Stimulated activated naive B cell treated with anti-CD40 and anti-IgM and Interleukin-4, amounts not matched to agents 10 μg/mL and 1 μg/mL and 100 μg/mL, for 72 hours (primary cell): ENCODE results near the gene RPGRIP1L.
"Not testable (repeated sequence)": the region's sequence is repeated elsewhere in the genome, so short reads cannot be mapped to it uniquely, and the experiment has no call there.

Source experiments
- ATAC-seq, 2 donors: fragments of 150-1000 bp; cut with Tn5 transposase; replicated peaks; 2 replicates each; pipeline ENCODE4 v1.10.0; 2021; ENCODE audit warnings: moderate library complexity in 1 of 2
- DNase-seq: peaks from one replicate; pipeline ENCODE4 v3.0.0; 2021
- H3K27ac Mint-ChIP-seq: one replicate; pipeline ENCODE4 v1.8.0; 2022; ENCODE audit warnings: mild to moderate bottlenecking, mixed read lengths
- H3K27me3 Mint-ChIP-seq, 2 donors: one replicate each; pipeline ENCODE4 v1.8.0; 2022; ENCODE audit warnings: mixed read lengths in 2 of 2
- H3K36me3 Mint-ChIP-seq, 2 donors: one replicate each; pipeline ENCODE4 v1.8.0; 2022; ENCODE audit warnings: mixed read lengths in 2 of 2, mild to moderate bottlenecking in 1 of 2
- H3K4me1 Mint-ChIP-seq, 2 donors: one replicate each; pipeline ENCODE4 v1.8.0; 2022; ENCODE audit warnings: mixed read lengths in 2 of 2, mild to moderate bottlenecking in 1 of 2
- H3K4me3 Mint-ChIP-seq, 2 donors: one replicate each; pipeline ENCODE4 v1.8.0; 2022; ENCODE audit warnings: mild to moderate bottlenecking in 2 of 2, mixed read lengths in 2 of 2, moderate library complexity in 1 of 2
- H3K9me3 Mint-ChIP-seq, 2 donors: one replicate each; pipeline ENCODE4 v1.8.0; 2022; ENCODE audit warnings: mixed read lengths in 2 of 2, mild to moderate bottlenecking in 1 of 2

RPGRIP1L gene

GRCh38 chr16:53730693-53731092 is 27.0 kb upstream of the RPGRIP1L start:
- Mint-ChIP-seq H3K4me1 (peaks cover 21 to 66% of the 10 kb centered on the region in 2 donors), H3K36me3 (peaks cover 11 to 26% of the 10 kb centered on the region in 2 donors), H3K27ac (no peak overlapping the region), H3K4me3 (no peak overlapping the region), H3K9me3 (peaks cover 0 to 10% of the 10 kb centered on the region in 2 donors), H3K27me3 (no peaks in the 10 kb centered on the region)
- DNase-seq (no peak), ATAC-seq (no peak)

- peaks cover 10 to 47% of the 10 kb centered on the region in 2 donors for H3K4me1 Mint-ChIP-seq
- peaks cover 8 to 23% of the 10 kb centered on the region in 2 donors for H3K36me3 Mint-ChIP-seq
- H3K27me3 Mint-ChIP-seq: no peaks in the 10 kb centered on the region
- no peak for DNase-seq
- peak; percentile 45 to 56 for ATAC-seq
- H3K4me3 Mint-ChIP-seq: no peak overlapping the region
- H3K27ac Mint-ChIP-seq: no peak overlapping the region
- H3K9me3 Mint-ChIP-seq: peaks cover 0 to 10% of the 10 kb centered on the region in 2 donors
Observed at GRCh38 chr16:53726625-53727024, 23.0 kb upstream of the RPGRIP1L start.

DNA sequence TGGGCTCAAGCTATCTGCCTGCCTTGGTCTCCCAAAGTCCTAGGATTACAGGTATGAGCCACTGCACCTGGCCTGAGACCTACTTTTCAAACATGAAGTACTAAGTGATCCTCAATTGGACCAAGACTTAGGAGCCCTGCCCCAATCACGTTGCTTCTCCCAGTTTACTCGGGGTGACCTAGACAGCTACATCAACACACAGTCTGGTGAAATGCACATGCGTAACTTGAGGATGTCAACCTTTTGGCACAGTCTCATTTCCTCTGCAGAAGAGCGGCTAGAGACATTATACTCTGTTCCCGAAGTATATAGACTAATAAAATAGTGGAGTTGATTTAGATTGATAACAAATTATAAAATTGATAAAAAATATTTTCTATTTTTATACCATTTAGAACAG is 17.4 kb upstream of the RPGRIP1L start:
- Mint-ChIP-seq H3K36me3 (peaks cover 0 to 3% of the 10 kb centered on the region in 2 donors), H3K27me3 (no peaks in the 10 kb centered on the region), H3K4me1 (peaks cover 4 to 18% of the 10 kb centered on the region in 2 donors), H3K4me3 (no peak overlapping the region), H3K9me3 (no peaks in the 10 kb centered on the region), H3K27ac (no peak overlapping the region)
- DNase-seq: no peak
- ATAC-seq: no peak

GRCh38 chr16:53717577-53717976 is 13.9 kb upstream of the RPGRIP1L start:
- Mint-ChIP-seq H3K36me3 (peaks cover 2 to 6% of the 10 kb centered on the region in 2 donors), H3K4me1 (peaks cover 7 to 15% of the 10 kb centered on the region in 2 donors), H3K9me3 (no peaks in the 10 kb centered on the region), H3K4me3 (no peak overlapping the region), H3K27ac (no peak overlapping the region), H3K27me3 (no peaks in the 10 kb centered on the region)
- ATAC-seq (no peak), DNase-seq (no peak)

- no peak for DNase-seq
- no peaks in the 10 kb centered on the region for H3K27me3 Mint-ChIP-seq
- no peaks in the 10 kb centered on the region for H3K9me3 Mint-ChIP-seq
- peaks cover 6 to 16% of the 10 kb centered on the region in 2 donors for H3K4me1 Mint-ChIP-seq
- no peak overlapping the region for H3K27ac Mint-ChIP-seq
- no peak overlapping the region for H3K4me3 Mint-ChIP-seq
- no peak for ATAC-seq
- H3K36me3 Mint-ChIP-seq: peaks cover 8 to 12% of the 10 kb centered on the region in 2 donors
Observed at GRCh38 chr16:53715023-53715384, 11.3 kb upstream of the RPGRIP1L start.

- no peak overlapping the region for H3K4me3 Mint-ChIP-seq
- H3K27me3 Mint-ChIP-seq: no peaks in the 10 kb centered on the region
- H3K9me3 Mint-ChIP-seq: no peaks in the 10 kb centered on the region
- H3K27ac Mint-ChIP-seq: no peak overlapping the region
- peaks cover 5 to 13% of the 10 kb centered on the region in 2 donors for H3K4me1 Mint-ChIP-seq
- DNase-seq: no peak
- peaks cover 8 to 10% of the 10 kb centered on the region in 2 donors for H3K36me3 Mint-ChIP-seq
- ATAC-seq: no peak
Observed at GRCh38 chr16:53714205-53715022, 10.8 kb upstream of the RPGRIP1L start.

DNA sequence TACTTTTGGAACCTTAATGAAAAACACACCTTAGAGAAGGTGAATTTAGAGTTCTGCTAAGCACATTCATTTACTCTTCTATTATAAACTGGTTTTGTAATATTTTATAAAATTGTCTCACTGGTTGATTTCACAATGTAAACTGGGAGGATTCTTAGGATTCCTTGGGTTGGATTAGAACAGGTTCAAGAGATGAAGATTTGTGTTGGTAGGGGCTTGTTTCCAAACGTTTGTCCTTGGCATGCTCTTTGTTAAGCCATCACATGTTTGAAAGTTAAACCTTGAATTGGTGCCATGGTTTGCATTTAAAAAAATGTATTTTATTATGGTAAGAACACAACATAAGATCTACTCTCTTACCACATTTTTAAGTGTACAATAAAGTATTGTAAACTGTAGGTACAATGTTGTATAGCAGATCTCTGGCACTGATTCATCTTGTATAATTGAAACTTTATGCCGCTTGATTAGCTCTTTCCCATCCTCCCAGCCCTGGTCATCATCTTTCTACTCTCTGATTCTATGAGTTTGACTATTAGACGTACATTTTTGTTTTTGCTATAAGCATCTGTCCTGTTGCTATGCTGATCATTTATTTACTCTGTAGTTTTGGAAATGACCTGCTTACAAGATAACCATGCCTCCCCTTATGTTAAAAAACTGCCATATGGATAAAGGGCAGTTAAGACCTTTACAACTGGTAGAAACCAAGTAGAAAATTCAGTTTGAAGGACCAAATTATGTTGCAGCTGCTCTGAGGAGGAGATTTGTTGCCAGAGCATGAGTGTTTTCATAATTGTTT is 9.9 kb upstream of the RPGRIP1L start:
- Mint-ChIP-seq H3K36me3 (peaks cover 9 to 13% of the 10 kb centered on the region in 2 donors), H3K4me1 (peaks cover 5 to 13% of the 10 kb centered on the region in 2 donors), H3K9me3 (no peaks in the 10 kb centered on the region), H3K27me3 (no peaks in the 10 kb centered on the region), H3K4me3 (no peak overlapping the region), H3K27ac (no peak overlapping the region)
- DNase-seq (no peak), ATAC-seq (no peak)

DNA sequence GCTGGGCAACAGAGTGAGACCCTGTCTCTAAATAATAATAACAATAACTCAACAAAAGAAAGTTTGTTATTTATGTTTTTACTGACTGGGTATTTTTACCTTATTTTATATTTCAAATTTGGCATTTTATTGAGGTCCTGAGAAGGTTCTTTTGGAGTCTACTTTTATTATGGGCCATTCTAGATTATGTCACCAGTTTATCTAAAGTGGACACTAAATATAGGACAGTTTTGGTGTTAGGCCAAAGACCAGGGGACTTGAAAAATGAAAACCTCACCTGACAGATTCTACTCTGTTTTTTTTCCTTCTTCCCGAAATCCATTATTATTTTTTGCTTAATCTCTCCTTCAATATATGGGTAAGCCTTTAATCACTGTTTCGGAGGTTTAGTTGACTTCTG is 8.4 kb upstream of the RPGRIP1L start:
- H3K27ac Mint-ChIP-seq: no peak overlapping the region

GRCh38 chr16:53711390-53711789 is 7.7 kb upstream of the RPGRIP1L start:
- Mint-ChIP-seq H3K4me3 (no peak overlapping the region), H3K9me3 (no peaks in the 10 kb centered on the region), H3K27me3 (no peaks in the 10 kb centered on the region), H3K27ac (no peak overlapping the region), H3K4me1 (peaks cover 14 to 28% of the 10 kb centered on the region in 2 donors), H3K36me3 (peaks cover 14 to 23% of the 10 kb centered on the region in 2 donors)
- no peak for DNase-seq
- no peak for ATAC-seq

More for the DNA sequence above, 8.4 kb upstream of the RPGRIP1L start:
- DNase-seq (no peak), ATAC-seq (no peak)
- Mint-ChIP-seq H3K36me3 (peaks cover 14 to 20% of the 10 kb centered on the region in 2 donors), H3K27me3 (no peaks in the 10 kb centered on the region), H3K4me1 (peaks cover 14 to 25% of the 10 kb centered on the region in 2 donors), H3K4me3 (no peak overlapping the region), H3K9me3 (no peaks in the 10 kb centered on the region)

- no peak for ATAC-seq
- peaks cover 14 to 26% of the 10 kb centered on the region in 2 donors for H3K36me3 Mint-ChIP-seq
Observed at GRCh38 chr16:53708490-53708889, 4.8 kb upstream of the RPGRIP1L start.

DNA sequence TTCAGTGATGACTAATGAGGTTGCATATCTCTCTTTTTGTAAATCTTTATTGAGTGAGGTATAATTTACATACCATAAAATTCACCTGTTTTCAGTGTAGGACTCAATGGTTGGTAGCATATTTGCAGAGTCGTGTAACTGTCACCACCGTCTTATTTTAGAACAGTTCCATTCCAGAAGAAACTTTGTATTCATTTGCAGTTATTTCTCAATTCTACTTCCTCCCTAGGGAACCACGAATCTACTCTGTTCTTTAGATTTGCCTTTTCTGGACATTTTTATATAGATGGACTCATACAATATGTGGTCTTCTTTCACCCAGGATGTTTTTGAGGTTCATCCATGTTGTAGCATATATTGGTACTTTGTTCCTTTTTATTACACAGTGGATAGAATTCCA is 4.0 kb upstream of the RPGRIP1L start:
- no peaks in the 10 kb centered on the region for H3K9me3 Mint-ChIP-seq
- ATAC-seq (no peak), DNase-seq (no peak)
- peaks cover 18 to 27% of the 10 kb centered on the region in 2 donors for H3K4me1 Mint-ChIP-seq
- H3K27me3 Mint-ChIP-seq: no peaks in the 10 kb centered on the region
- H3K4me3 Mint-ChIP-seq: no peak overlapping the region
- peaks cover 13 to 24% of the 10 kb centered on the region in 2 donors for H3K36me3 Mint-ChIP-seq
- no peak overlapping the region for H3K27ac Mint-ChIP-seq

More at GRCh38 chr16:53708490-53708889, 4.8 kb upstream of the RPGRIP1L start:
- Mint-ChIP-seq H3K27me3 (no peaks in the 10 kb centered on the region), H3K9me3 (no peaks in the 10 kb centered on the region), H3K4me3 (no peak overlapping the region), H3K4me1 (peaks cover 20 to 29% of the 10 kb centered on the region in 2 donors), H3K27ac (no peak overlapping the region)
- no peak for DNase-seq

- ATAC-seq (no peak), DNase-seq (no peak)
- peaks cover 18 to 24% of the 10 kb centered on the region in 2 donors for H3K4me1 Mint-ChIP-seq
- H3K27ac Mint-ChIP-seq: peak overlapping the region; percentile 98
- peak overlapping the region; percentile 95 for H3K4me3 Mint-ChIP-seq
- peaks cover 6 to 16% of the 10 kb centered on the region in 2 donors for H3K36me3 Mint-ChIP-seq
- H3K9me3 Mint-ChIP-seq: no peaks in the 10 kb centered on the region
- H3K27me3 Mint-ChIP-seq: no peaks in the 10 kb centered on the region
Observed at GRCh38 chr16:53704445-53704813, 770 bp upstream of the RPGRIP1L start.

DNA sequence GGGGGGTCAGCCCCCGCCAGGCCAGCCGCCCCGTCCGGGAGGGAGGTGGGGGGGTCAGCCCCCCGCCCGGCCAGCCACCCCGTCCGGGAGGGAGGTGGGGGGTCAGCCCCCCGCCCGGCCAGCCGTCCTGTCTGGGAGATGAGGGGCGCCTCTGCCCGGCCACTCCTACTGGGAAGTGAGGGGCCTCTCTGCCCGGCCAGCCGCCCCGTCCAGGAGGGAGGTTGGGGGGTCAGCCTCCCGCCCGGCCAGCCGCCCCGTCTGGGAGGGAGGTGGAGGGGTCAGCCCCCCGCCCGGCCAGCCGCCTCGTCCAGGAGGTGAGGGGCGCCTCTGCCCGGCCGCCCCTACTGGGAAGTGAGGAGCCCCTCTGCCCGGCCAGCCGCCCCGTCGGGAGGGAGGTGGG is 5.4 kb downstream of the RPGRIP1L start:
- H3K36me3 Mint-ChIP-seq: peaks cover 10 to 13% of the 10 kb centered on the region in 2 donors
- not testable (repeated sequence) for ATAC-seq, H3K4me3 Mint-ChIP-seq, H3K4me1 Mint-ChIP-seq, DNase-seq, H3K27me3 Mint-ChIP-seq, H3K9me3 Mint-ChIP-seq, H3K27ac Mint-ChIP-seq

DNA sequence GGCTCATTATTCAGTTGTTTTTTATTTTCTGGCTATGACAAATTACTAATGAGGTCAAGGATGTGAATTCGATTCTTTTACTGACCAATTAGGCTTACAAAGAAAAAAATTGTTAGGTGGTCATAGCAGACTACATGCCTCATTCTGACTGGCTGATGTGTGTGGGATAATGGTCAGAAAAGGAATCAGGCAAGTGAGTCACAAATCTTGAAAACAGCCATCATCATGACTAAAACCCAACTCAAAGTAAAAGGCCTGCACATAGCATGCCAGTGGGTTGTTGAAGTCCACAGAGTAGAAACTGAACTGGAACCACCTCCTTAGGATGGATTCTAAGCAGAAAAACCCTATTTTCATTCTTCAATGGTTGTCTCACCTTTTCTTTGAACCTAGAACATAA is 8.6 kb downstream of the RPGRIP1L start:
- Mint-ChIP-seq H3K4me3 (no peak overlapping the region), H3K4me1 (no peaks in the 10 kb centered on the region), H3K36me3 (peaks cover 13 to 17% of the 10 kb centered on the region in 2 donors), H3K27me3 (no peaks in the 10 kb centered on the region), H3K27ac (no peak overlapping the region), H3K9me3 (no peaks in the 10 kb centered on the region)
- DNase-seq (no peak), ATAC-seq (no peak)
